IPS DF 6.9 (cell line): ENCODE data around the gene GPC5.
"Not testable (repeated sequence)": the region's sequence is repeated elsewhere in the genome, so short reads cannot be mapped to it uniquely, and the experiment has no call there.

Experiments
- DNase-seq: peaks from one replicate; pipeline ENCODE4 v3.0.0-alpha.2; 2013; ENCODE audit warnings: low read depth, low spot score
- H3K27ac ChIP-seq: one replicate; pipeline ENCODE4 v1.5.1; 2013; ENCODE audit warnings: low read length, control low read depth
- H3K27me3 ChIP-seq: 2 replicates; pipeline ENCODE4 v1.6.1; 2013; ENCODE audit warnings: mild to moderate bottlenecking, low read length; ENCODE audit not compliant: control insufficient read depth, insufficient read depth
- H3K36me3 ChIP-seq: 2 replicates; pipeline ENCODE4 v1.6.1; 2013; ENCODE audit warnings: low read length; ENCODE audit not compliant: control insufficient read depth, insufficient read depth
- H3K4me1 ChIP-seq: 2 replicates; pipeline ENCODE4 v1.6.1; 2013; ENCODE audit warnings: low read length; ENCODE audit not compliant: control insufficient read depth, insufficient read depth
- H3K4me3 ChIP-seq: 2 replicates; pipeline ENCODE4 v1.5.1; 2013; ENCODE audit warnings: mild to moderate bottlenecking, low read length
- H3K9me3 ChIP-seq: 2 replicates; pipeline ENCODE4 v1.6.1; 2013; ENCODE audit warnings: low read length, inconsistent platforms; ENCODE audit not compliant: control insufficient read depth, insufficient read depth
- WGBS: extraction: QIAGEN DNeasy Blood & Tissue Kit; methylation state at CpG from one replicate; pipeline ENCODE4 v1.1.7; 2013; ENCODE audit warnings: mixed read lengths, missing lambda C conversion rate; ENCODE audit not compliant: insufficient read length, insufficient coverage; 5-methylcytosine and 5-hydroxymethylcytosine counted together

Gene GPC5

DNA sequence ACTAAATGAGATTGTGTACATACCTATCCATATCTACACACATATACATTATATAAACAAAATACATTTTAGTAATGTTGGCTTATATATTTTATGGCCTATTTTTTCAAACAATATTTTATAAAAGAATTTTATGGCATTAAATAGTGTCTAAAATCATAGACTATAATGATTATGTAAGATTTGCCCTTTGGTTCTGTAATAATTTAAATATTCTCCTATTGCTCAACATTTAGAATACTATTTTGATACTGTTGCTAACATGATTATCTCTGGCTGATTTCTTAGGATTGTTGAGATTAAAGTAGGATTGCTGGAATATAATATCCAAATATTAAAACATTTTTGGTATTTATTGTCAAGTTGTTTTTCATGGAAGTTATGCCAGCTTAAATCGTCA, 1263.0 kb downstream of the GPC5 start:
- H3K36me3 ChIP-seq, result no peaks in the 10 kb centered on the region
- no peaks in the 10 kb centered on the region for H3K9me3 ChIP-seq
- no CpG with 5 or more reads among the region's 1 CpG for WGBS
- H3K27me3 ChIP-seq, result no peaks in the 10 kb centered on the region
- H3K4me1 ChIP-seq, result no peaks in the 10 kb centered on the region
- H3K4me3 ChIP-seq, result no peak overlapping the region
- H3K27ac ChIP-seq, result no peak overlapping the region
- no peak for DNase-seq

DNA sequence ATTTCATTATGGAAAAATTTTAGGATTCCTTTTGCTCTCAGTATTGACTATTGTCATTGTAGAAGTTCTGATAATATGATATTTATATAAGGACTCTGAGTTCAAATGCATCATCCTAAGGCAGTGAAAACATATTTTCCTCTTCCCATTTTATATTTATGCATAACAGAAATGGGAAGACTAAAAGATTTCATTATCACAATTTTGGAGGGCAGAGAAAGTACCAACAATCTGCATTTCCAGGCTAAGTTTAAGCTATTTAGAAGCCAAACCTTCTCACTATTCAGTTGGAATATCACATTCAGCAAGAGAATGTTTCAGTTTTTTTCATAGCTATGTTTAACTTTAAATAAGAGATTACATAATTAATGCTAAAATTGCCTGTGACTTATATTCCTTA, 1269.7 kb downstream of the GPC5 start:
- H3K36me3 ChIP-seq, result no peaks in the 10 kb centered on the region
- no peak overlapping the region for H3K27ac ChIP-seq
- H3K4me3 ChIP-seq, result no peak overlapping the region
- no peaks in the 10 kb centered on the region for H3K27me3 ChIP-seq
- H3K4me1 ChIP-seq, result no peaks in the 10 kb centered on the region
- no peak for DNase-seq
- no peaks in the 10 kb centered on the region for H3K9me3 ChIP-seq

DNA sequence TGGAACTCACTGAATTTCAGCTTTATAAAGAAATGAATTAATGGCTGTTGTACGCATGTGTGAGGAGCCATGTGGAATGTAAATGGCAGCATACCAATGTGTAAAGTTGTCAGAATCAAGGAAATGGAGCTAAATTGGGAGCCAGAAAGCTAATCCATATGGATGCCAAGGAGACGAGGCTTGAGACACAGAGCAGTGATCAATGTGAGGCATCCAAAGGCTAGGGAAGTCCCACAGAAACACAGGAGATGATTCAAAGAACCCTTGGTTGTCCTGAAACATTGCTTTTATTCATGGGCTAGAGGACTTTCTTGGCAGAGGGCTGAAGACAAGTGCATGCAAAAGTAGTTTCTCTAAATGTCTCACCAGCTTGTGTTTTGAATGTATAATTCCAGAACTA, 1271.7 kb downstream of the GPC5 start:
- Histone ChIP-seq H3K9me3 (no peaks in the 10 kb centered on the region), H3K27me3 (no peaks in the 10 kb centered on the region), H3K4me3 (no peak overlapping the region), H3K36me3 (no peaks in the 10 kb centered on the region), H3K27ac (no peak overlapping the region), H3K4me1 (no peaks in the 10 kb centered on the region)
- no CpG with 5 or more reads among the region's 2 CpGs for WGBS
- DNase-seq, result no peak

DNA sequence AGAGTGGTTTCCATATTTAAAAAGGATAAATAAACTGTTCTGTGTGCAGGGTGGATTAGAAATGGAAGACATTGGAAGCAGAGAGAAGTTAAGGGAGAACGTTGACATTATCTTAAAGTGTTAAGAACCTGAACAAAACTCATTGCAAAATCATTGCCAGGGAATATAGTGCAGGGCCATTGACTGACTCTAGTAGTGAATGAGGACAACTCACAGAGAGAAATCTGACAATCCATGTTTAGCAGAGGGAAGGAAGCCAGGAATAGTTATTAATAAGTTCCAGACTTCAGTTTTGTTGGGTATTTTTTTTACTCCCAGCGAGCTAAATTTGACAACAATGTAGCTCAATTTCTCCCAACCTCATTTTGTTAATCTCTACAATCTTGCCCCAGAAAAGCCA, 1273.4 kb downstream of the GPC5 start:
- WGBS, result no CpG with 5 or more reads among the region's 2 CpGs
- Histone ChIP-seq H3K4me3 (no peak overlapping the region), H3K36me3 (no peaks in the 10 kb centered on the region), H3K27me3 (no peaks in the 10 kb centered on the region), H3K9me3 (no peaks in the 10 kb centered on the region), H3K4me1 (no peaks in the 10 kb centered on the region), H3K27ac (no peak overlapping the region)
- no peak for DNase-seq

DNA sequence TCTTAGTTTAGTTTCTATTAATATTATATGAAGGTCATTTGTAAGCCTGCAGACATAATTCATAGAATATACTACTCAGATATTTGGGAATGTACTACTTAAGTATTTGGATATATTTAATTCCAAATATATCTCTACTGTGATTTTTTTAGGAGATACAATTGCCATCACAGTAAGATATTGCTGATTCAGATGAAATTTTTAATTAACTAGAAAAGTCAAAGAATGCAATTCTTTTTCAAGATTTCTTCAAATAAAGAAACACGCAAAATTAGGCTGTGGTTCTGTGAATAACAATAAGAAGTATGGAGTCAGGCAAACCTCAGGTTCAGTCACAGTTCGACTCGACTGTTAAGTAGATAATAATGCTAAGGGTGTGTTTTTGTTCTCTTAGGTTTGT, 1277.8 kb downstream of the GPC5 start:
- no peaks in the 10 kb centered on the region for H3K27me3 ChIP-seq
- no CpG with 5 or more reads among the region's 3 CpGs for WGBS
- H3K4me3 ChIP-seq, result no peak overlapping the region
- peaks cover 2% of the 10 kb centered on the region; the same call in 1 of the 2 replicates for H3K4me1 ChIP-seq
- no peak for DNase-seq
- no peaks in the 10 kb centered on the region for H3K9me3 ChIP-seq
- no peak overlapping the region for H3K27ac ChIP-seq
- H3K36me3 ChIP-seq, result no peaks in the 10 kb centered on the region

DNA sequence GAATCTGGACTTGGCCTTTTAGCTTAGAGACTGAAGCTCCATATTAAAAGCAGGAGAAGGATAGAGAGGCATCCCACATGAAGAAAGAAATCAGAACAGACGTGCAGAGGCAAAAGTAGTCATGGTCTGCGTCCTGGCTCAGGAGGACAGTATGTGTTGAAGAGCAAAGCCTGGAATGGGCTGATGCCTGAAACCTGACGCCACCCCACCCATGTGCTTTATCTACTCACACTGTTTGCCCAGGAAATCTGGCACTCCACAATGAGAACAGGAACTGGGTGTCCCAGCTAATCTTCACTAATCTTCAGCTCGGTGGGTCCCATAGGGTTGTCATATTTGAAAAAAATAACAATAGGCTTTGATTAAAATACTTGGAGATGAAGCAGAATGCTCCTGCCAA, 1279.2 kb downstream of the GPC5 start:
- no peak for DNase-seq
- Histone ChIP-seq H3K36me3 (no peaks in the 10 kb centered on the region), H3K4me3 (no peak overlapping the region), H3K27me3 (no peaks in the 10 kb centered on the region), H3K9me3 (no peaks in the 10 kb centered on the region), H3K4me1 (peaks cover 2% of the 10 kb centered on the region; the same call in 1 of the 2 replicates), H3K27ac (no peak overlapping the region)
- no CpG with 5 or more reads among the region's 4 CpGs for WGBS

DNA sequence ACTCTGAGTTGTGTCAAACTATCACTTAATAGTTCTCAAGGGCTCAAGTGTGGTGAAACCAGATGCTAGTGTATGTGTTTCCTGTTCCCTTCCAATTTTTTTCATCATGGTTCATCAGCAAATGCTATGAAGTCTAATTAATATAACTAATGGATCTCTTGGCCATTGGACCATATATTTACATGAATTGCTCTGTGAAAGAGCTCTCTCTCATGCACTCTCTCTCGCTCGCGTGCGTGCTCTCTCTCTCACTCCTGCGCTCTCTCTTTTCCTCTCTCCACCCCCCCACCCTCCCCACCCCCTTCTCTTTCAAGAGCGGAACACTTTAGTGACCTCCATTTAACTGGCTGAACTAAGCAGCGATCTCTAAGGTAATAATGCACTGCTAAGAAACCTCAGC, 1281.2 kb downstream of the GPC5 start:
- no peak for DNase-seq
- H3K27me3 ChIP-seq, result no peaks in the 10 kb centered on the region
- no peak overlapping the region for H3K4me3 ChIP-seq
- H3K27ac ChIP-seq, result no peak overlapping the region
- H3K36me3 ChIP-seq, result no peaks in the 10 kb centered on the region
- no CpG with 5 or more reads among the region's 7 CpGs for WGBS
- H3K9me3 ChIP-seq, result no peaks in the 10 kb centered on the region
- H3K4me1 ChIP-seq, result peaks cover 2% of the 10 kb centered on the region; the same call in 1 of the 2 replicates

DNA sequence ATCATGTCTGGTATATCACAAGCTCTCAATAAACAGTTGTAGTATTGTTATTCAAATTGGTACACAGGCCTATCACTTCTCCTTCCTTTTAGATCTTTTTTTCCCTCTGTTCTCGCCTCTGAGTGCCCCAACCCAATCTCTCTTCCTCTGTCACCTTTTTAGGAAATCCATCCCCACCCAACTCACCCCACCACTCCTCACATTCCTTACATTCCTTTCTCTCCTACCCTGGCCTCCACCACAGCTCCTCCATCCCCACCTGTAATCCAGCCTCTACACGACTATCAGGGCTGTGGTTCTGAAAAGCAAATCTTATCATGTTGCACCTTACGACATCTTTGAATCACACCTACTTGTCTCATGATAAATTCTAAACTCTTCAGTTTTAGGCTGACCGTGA, 1282.8 kb downstream of the GPC5 start:
- no CpG with 5 or more reads among the region's 4 CpGs for WGBS
- H3K27ac ChIP-seq, result no peak overlapping the region
- DNase-seq, result no peak
- no peaks in the 10 kb centered on the region for H3K9me3 ChIP-seq
- H3K27me3 ChIP-seq, result no peaks in the 10 kb centered on the region
- H3K4me1 ChIP-seq, result peaks cover 2% of the 10 kb centered on the region; the same call in 1 of the 2 replicates
- H3K4me3 ChIP-seq, result no peak overlapping the region
- H3K36me3 ChIP-seq, result no peaks in the 10 kb centered on the region

DNA sequence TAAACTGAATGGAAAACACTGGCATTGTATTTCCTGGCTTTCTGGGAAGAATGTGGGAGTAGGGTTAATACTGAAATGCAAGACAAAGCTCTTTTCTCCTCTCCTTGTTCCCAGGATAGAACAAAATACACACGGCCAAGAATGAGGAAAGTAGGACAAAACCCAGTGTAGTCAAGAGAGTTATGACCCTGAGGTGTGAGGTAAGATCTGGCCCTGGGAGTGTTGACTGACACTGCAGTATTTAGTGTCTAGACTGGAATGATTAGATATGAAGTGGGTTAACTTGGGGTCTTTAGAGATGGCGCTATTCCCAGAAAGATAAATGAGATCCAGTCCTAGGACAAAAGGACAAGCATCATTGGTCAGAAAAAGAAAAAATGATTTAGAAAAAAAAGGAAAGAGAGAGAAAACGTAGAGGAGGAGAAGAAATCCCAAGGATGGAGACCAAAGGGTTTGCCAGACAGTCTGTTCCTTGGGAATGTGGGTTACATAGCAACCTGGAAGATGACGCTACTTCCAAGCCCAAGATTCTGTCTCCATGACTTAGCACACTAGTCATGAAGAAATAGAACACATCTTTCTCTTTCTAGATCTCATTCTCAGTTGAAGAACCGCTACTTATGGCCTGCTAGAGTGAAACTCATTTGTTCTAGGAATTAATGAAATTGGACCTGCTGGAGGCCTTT, 1284.6 kb downstream of the GPC5 start:
- H3K27ac ChIP-seq, result no peak overlapping the region
- no peaks in the 10 kb centered on the region for H3K36me3 ChIP-seq
- no peaks in the 10 kb centered on the region for H3K9me3 ChIP-seq
- H3K27me3 ChIP-seq, result no peaks in the 10 kb centered on the region
- DNase-seq, result no peak
- no peak overlapping the region for H3K4me3 ChIP-seq
- WGBS, result no CpG with 5 or more reads among the region's 5 CpGs
- no peaks in the 10 kb centered on the region for H3K4me1 ChIP-seq

DNA sequence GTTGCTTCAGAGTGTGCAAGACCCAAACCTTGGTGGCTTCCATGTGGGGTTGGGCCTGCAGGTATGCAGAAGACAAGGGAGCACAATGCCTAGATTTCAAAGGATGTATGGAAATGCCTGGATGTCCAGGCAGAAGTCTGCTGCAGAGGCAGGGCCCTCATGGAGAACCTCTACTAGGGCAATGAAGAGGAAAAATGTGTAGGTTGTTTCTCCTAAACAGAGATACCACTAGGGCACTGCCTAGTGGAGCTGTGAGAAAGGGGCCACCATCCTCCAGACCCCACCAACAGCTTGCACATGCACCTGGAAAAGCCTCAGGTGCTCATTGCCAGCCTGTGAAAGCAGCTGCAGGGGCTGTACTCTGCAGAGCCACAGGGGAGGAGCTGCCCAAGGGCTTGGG, 1295.6 kb downstream of the GPC5 start:
- Histone ChIP-seq H3K36me3 (no peaks in the 10 kb centered on the region), H3K27me3 (no peaks in the 10 kb centered on the region), H3K4me1 (no peaks in the 10 kb centered on the region), H3K9me3 (no peaks in the 10 kb centered on the region), H3K27ac (no peak overlapping the region), H3K4me3 (no peak overlapping the region)
- no peak for DNase-seq

DNA sequence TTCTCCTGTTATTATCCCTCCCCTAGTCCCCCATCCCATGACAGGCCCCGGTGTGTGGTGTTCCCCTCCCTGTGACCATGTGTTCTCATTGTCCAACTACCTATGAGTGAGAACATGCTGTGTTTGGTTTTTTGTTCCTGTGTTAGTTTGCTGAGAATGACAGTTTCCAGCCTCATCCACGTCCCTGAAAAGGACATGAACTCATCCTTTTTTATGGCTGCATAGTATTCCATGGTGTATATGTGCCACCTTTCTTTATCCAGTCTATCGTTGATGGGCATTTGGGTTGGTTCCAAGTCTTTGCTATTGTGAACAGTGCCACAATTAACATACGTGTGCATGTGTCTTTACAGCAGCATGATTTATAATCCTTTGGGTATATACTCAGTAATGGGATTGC, 1297.4 kb downstream of the GPC5 start:
- H3K9me3 ChIP-seq, H3K36me3 ChIP-seq, H3K27me3 ChIP-seq, DNase-seq, H3K4me1 ChIP-seq, H3K4me3 ChIP-seq, H3K27ac ChIP-seq: not testable (repeated sequence)
- no CpG with 5 or more reads among the region's 4 CpGs for WGBS
